Astrocyte (in vitro differentiated cells and primary cell): Measurements from ENCODE around the gene WDR45B.

ENCODE experiments used
- CTCF ChIP-seq: IDR thresholded peaks from 2 replicates; pipeline ENCODE4 v1.5.1; 2011; ENCODE audit warnings: low read depth, mild to moderate bottlenecking, inconsistent platforms, low read length, moderate library complexity; ENCODE audit not compliant: insufficient read depth
- EZH2 ChIP-seq: IDR thresholded peaks from 2 replicates; pipeline ENCODE4 v1.6.1; 2012; ENCODE audit warnings: mild to moderate bottlenecking, low read length, inconsistent platforms; ENCODE audit not compliant: insufficient read depth

GRCh38 chr17:82668631-82669099 lies 20.4 kb upstream of the WDR45B start:
- TF ChIP-seq CTCF (no peak), EZH2 (no peak)
